Heart right ventricle (tissue), 16 donors: ENCODE data around the gene M6PR. TPM values are rescaled to one million over a fixed set of nuclear protein-coding genes. Genes with fewer than 3 reads are reported as not detected.

ENCODE experiments used
- ATAC-seq, 8 donors: fragments of 200-7000 bp; cut with Tn5 transposase; one replicate each; pipeline ENCODE4 v1.9.1; 2020; ENCODE audit warnings: mild to moderate bottlenecking in 8 of 8, moderate library complexity in 8 of 8, moderate number of reproducible peaks in 1 of 8
- DNase-seq, 2 donors: peaks; one replicate each; pipeline ENCODE4 v3.0.0-alpha.2; 2020
- H3K27ac ChIP-seq, 10 donors: fragments of 200-600 bp; sonication (generic) in 2 of 10; one replicate each; pipeline versions ENCODE4 v1.5.0 to v1.8.0; 2020 to 2022; ENCODE audit warnings: mild to moderate bottlenecking in 3 of 10
- H3K27me3 ChIP-seq, 7 donors: fragments of 200-600 bp; one replicate each; pipeline ENCODE4 v1.8.0; 2021 to 2022; ENCODE audit warnings: mild to moderate bottlenecking in 2 of 7
- H3K36me3 ChIP-seq, 9 donors: fragments of 200-600 bp; sonication (generic) in 1 of 9; one replicate each; pipeline versions ENCODE4 v1.5.0 to v1.8.0; 2020 to 2022; ENCODE audit warnings: mild to moderate bottlenecking in 2 of 9
- H3K4me1 ChIP-seq, 9 donors: fragments of 200-600 bp; sonication (generic) in 1 of 9; one replicate each; pipeline versions ENCODE4 v1.5.0 to v1.8.0; 2020 to 2022; ENCODE audit warnings: mild to moderate bottlenecking in 4 of 9
- H3K4me3 ChIP-seq, 10 donors: fragments of 200-600 bp; sonication (generic) in 2 of 10; one replicate each; pipeline versions ENCODE4 v1.5.0 to v1.8.0; 2020 to 2022; ENCODE audit warnings: mild to moderate bottlenecking in 7 of 10, moderate library complexity in 2 of 10
- H3K9me3 ChIP-seq, 11 donors: fragments of 200-600 bp in 10 of 11; sonication (generic) in 2 of 11; one replicate each; pipeline versions ENCODE4 v1.5.0 to v1.8.0; 2013 to 2022; ENCODE audit warnings: mild to moderate bottlenecking in 2 of 11, control low read depth in 1 of 11, moderate library complexity in 1 of 11
- CTCF ChIP-seq, 9 donors: fragments of 200-600 bp; sonication (generic) in 2 of 9; IDR thresholded peaks; one replicate each; pipeline versions ENCODE4 v1.5.0 to v1.8.0; 2021 to 2022; ENCODE audit warnings: antibody characterized with exemption in 9 of 9, mild to moderate bottlenecking in 5 of 9, moderate library complexity in 1 of 9
- WGBS, 2 donors: extraction: QIAGEN DNeasy Blood & Tissue Kit; methylation state at CpG; one replicate each; pipeline ENCODE4 v1.1.7; 2013; ENCODE audit warnings: inconsistent platforms in 1 of 2; 5-methylcytosine and 5-hydroxymethylcytosine counted together
- intact Hi-C, 10 donors: fragments of 100-400 bp; cut with DNase I; formaldehyde crosslinking; loops; one replicate each; pipeline versions ENCODE4 v1.11.1 to v1.14.2; 2022
- polyA plus RNA-seq, 2 donors: library from polyadenylated mRNA; stranded (reverse); fragments of 200-250 nt; gene quantifications; one replicate each; pipeline ENCODE4 v1.2.3, GENCODE V29; 2013
- total RNA-seq, 10 donors: library from RNA; stranded (reverse); fragmentation: NEBNext Ultra II Directional in 3 of 10; extraction: Animal tissue kit (Norgen Biotek cat#: 25700) in 3 of 10; gene quantifications; one replicate each; pipeline versions ENCODE4 v1.2.1 to v1.2.4, GENCODE V29; 2021 to 2023
- donor health status: Arrhythmogenic right ventricular cardiomyopathy.
- donor health status: ischemic (EF 13 %, LVEDD 7.1; RV severe dilation, severe dysfunction).
- donor health status: healthy with polysubstance abuse.
- donor health status: DM: no; HTN: yes; CAD: no.
- donor health status: DM: no; HTN: no; CAD: no.
- donor health status: ischemic (EF 25% LVEDD 6.9; RV normal size, moderate dysfunction).
- donor health status: ischemic (EF 25% LVEDD 5.7; RV mildly dilated, moderate dysfunction).
- donor health status: healthy.
- donor health status: DM: yes; HTN: yes; CAD: no.
- donor health status: Ischemic cardiomyopathy.
- donor health status: ischemic (EF 35%, LVEDD 5.7; RV mildly dilated, moderate dysfunction).
- donor health status: nonischemic (EF 11% LVEDD 7.7; RV severe dilation, severe dysfunction).
- donor health status: DM: yes; HTN: yes; CAD: no.
- donor health status: PGD.
- donor health status: ischemic (EF 29% LVEDD 5.4; RV normal size, mild dysfunction).
- donor health status: nonischemic (EF 23%, LVEDD 6.1; RV moderate dilation, normal function).

Gene M6PR
- total and polyA plus RNA-seq, 12 donors, result 67.1 to 133 (median 102) TPM

DNA sequence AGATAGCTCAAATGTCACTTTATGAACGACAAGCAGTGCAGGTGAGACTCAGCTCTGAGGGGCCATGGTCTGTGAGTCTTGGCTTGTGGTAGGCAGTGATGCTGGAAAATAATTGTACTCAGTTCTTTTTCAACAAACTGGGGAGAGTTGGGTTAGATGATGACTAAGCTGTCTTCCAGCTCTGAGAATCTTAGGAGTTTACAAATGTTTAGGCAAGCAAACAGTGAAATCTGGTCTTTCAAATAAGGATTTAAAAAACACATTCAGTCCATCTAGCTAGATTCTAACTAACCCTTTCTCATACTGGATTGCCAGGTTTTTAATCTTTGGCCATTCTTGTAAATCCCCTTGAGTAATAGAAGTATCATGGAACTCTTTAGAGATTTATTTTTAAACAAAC lies 31.7 kb downstream of the M6PR start:
- TF ChIP-seq CTCF (IDR thresholded peaks at IDR 0.05), result no peak
- Histone ChIP-seq H3K9me3 (no peaks in the 10 kb centered on the region), H3K27ac (no peak overlapping the region), H3K4me3 (no peak overlapping the region), H3K36me3 (peaks cover 0 to 52% (median 30%) of the 10 kb centered on the region in 9 donors), H3K27me3 (no peaks in the 10 kb centered on the region), H3K4me1 (peaks cover 0 to 32% (median 19%) of the 10 kb centered on the region in 9 donors)
- intact Hi-C loops, result no loop called here
- ATAC-seq (no peak), DNase-seq (no peak)
- WGBS, 2 donors, result 51 to 54% methylated on average over 1 of the region's 1 CpG

DNA sequence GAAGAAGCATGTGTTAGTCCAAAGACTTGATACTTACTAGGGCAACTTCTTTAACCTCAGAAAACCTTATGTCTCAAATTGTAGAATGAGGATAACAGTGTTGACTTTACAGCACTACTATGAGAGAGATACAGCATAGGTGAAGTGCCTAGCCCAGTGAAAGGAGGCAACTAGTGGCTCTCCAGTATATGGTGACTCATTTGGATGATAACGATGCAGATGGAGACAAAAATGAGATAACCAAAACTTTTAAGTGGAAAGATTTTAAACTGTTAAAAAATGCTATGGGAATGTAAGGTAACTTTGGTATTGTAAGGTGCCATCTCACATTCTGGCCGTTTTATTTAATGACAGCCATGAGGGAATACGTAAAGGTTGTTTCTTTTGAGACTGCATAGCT lies 32.4 kb downstream of the M6PR start:
- DNase-seq (no peak), ATAC-seq (no peak)
- peaks cover 0 to 45% (median 23%) of the 10 kb centered on the region in 9 donors for H3K36me3 ChIP-seq
- no peak for TF ChIP-seq CTCF (IDR thresholded peaks at IDR 0.05)
- no peaks in the 10 kb centered on the region for H3K27me3 ChIP-seq
- H3K27ac ChIP-seq, result no peak overlapping the region
- WGBS, 2 donors, result 85% methylated on average over 3 of the region's 3 CpGs
- intact Hi-C loops, result no loop called here
- H3K4me3 ChIP-seq, result no peak overlapping the region
- peaks cover 0 to 40% (median 21%) of the 10 kb centered on the region in 9 donors for H3K4me1 ChIP-seq
- no peaks in the 10 kb centered on the region for H3K9me3 ChIP-seq

DNA sequence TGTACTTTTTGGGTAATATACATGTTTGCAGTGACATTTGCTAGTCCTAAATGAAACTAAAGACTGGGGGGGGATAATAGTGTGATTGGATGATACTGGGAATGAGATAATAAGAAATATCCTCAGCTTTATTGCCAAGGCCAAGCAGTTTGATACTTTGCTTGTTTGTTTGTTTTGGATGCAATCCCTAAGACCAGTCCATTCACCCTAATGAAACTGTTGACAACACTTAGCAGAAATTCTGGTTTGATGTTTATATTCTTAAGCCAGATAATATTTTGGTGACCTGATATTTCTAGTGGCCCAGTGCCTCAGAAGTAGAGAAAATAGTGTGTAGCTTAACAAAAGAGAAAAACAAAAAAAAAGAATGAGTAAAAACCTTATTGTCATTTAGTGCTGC lies 33.3 kb downstream of the M6PR start:
- Histone ChIP-seq H3K4me3 (peak overlapping the region in 2 of 10 donors; percentile 67 to 88), H3K27me3 (no peaks in the 10 kb centered on the region), H3K9me3 (no peaks in the 10 kb centered on the region), H3K27ac (no peak overlapping the region), H3K4me1 (peaks cover 0 to 42% (median 22%) of the 10 kb centered on the region in 9 donors), H3K36me3 (peaks cover 0 to 36% (median 15%) of the 10 kb centered on the region in 9 donors)
- DNase-seq, result no peak
- TF ChIP-seq CTCF (IDR thresholded peaks at IDR 0.05), result no peak
- ATAC-seq, result no peak
- intact Hi-C loops, result no loop called here

- ATAC-seq, result peak; percentile 48 to 79 (median 64)
- peak; percentile 34 to 41 for DNase-seq
Observed at GRCh38 chr12:8914716-8915526, 34.5 kb downstream of the M6PR start.

More at GRCh38 chr12:8914716-8915526, 34.5 kb downstream of the M6PR start:
- no peaks in the 10 kb centered on the region for H3K27me3 ChIP-seq
- peaks cover 0 to 42% (median 22%) of the 10 kb centered on the region in 9 donors for H3K4me1 ChIP-seq
- intact Hi-C loops, result loop anchor here in 4 of 10 donors (5.0 kb wide), 1 partner anchor 32 kb away; the partner anchor contains the start of gene M6PR (in 4 of the 4)
- H3K4me3 ChIP-seq, result peak overlapping the region; percentile 40 to 88 (median 68)
- WGBS, 2 donors, result 1 to 2% methylated on average over 27 to 29 of the region's 35 CpGs
- no peak for TF ChIP-seq CTCF (IDR thresholded peaks at IDR 0.05)
- H3K36me3 ChIP-seq, result peaks cover 0 to 23% (median 6%) of the 10 kb centered on the region in 9 donors
- H3K27ac ChIP-seq, result peak overlapping the region; percentile 36 to 94 (median 84)
- no peaks in the 10 kb centered on the region for H3K9me3 ChIP-seq
